Raji (cell line): Measurements from ENCODE around the gene ERLIN1.

ENCODE experiments used
- POLR2A ChIP-seq: IDR thresholded peaks from 2 replicates; pipeline ENCODE4 v1.6.1; 2011; ENCODE audit warnings: low read depth, low read length, control low read depth; ENCODE audit not compliant: insufficient read depth

The ERLIN1 gene

DNA sequence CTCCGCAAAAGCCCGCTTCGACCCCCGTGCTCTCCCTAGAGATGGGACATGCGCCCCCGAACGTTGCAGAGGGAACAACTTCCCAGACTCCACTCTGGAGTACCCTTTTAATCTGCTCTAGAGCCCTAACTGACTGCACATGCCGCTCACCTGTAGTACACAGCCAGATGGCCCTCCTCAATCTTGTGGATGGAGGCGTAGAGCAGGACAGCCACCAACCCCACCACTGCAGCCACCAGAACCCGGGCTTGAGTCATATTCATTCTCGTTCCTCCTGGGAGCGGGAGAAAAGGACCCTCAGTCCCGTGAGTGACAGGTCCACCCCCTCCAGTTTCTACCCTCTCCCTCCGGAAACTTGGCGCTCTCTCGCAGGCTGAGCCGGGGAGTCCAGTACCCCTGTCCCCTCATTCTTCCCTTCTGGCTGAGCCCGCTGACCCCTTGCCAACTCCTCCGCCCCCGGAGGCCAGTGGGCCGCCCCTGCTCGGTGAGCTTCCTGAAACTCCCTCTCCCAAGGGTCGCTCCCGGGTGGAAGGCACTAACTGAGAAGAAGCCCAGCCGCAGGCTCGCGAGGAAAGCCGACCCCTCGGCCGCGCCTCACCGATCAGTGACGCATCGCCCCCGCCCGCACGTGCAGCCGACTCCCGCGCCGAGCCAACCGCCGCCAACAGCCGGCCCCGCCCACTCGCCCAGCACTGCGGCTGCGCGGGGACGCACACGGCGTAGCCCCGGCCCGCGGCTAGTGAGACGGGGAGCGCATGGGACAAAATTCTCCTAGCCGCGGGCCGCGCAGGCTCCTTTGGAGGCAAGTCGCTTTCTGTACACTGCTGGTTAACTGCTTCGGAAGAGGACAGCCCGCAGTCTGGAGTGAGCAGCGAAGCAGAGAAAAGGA, at the start of gene ERLIN1:
TSS of gene ERLIN1 (minus strand) at position 666 of the 889 bp plus-strand sequence. CDS start at position 263, 403 bp downstream.
- peak; percentile 89 for TF ChIP-seq POLR2A

DNA sequence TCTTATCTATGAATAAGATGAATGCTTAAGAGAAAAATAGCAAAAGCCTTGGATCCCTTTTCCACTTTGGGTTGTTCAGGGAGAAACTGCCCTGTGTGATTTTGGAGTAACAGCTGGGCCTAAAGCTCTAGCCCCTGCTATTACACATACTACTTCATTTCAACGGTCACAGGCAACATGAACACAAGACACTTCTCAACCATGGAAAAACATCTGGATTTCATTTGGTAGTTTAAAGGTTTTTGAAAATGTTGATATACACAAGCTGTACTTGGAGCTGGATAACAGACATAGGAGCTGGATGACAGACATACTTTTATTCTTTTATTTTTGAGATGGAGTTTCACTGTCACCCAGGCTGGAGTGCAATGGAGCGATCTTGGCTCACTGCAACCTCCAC, 46.3 kb upstream of the ERLIN1 start:
- TF ChIP-seq POLR2A: no peak

DNA sequence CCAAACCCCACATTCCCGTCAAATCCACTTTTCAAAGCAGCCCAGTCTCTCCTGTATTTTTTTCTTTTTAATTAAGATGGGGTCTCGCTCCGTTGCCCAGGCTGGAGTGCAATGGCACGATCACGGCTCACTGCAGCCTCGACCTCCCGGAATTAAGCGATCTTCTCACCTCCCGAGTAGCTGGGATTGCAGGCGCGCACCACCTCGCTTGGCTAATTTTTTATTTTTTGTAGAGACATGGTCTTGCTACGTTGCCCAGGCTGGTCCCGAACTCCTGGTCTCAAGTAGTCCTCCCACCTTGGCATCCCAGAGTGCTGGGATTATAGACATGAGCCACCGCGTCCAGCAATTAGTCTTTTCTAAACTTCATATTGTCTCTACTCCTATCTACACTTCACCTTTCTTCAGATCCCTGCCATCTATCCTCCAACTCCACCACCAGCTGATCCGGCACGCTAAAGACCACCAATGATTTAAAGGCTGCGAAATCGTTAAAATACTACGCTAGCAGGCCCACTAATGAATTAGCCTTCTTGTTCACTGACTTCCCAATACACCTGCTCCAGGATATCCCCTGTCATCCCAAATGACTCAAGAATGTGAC, 44.1 kb upstream of the ERLIN1 start:
- no peak for TF ChIP-seq POLR2A

DNA sequence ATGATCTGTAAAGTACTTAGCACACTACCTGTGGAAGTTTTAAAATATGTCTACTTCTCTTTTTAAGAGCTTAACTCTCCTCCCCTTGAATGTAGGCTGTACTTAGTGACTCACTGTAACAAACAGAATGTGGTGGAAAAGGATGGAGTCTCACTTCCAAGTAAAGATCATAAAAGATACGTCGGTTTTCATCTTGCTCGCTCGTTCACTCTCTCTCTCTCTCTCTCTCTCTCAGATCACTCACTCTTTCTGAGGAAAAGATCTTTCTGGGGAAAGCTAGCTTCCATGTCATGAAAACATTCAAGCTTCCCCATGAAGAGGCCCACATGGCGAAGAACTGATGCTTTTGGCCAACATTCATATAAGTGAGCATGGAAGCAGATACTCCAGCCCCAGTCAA, 38.0 kb upstream of the ERLIN1 start:
- no peak for TF ChIP-seq POLR2A

DNA sequence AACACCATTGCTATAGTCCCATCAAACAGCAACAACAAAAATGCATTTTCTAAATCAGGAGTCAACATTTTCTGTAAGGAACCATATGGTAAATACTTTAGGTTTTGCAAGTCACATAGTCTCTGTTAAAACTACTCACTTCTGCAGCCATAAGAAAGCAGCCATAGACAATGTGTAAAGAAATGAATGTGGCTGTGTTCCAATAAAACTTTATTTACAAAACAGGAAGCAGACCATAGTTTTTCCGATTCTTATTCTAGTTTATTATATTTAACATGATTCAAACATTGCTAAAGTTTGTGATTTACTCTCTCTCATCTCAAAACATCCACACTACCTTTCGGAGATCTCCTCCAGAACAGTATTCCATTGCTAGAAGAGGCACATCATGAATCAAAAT, 36.7 kb upstream of the ERLIN1 start:
- TF ChIP-seq POLR2A: no peak

DNA sequence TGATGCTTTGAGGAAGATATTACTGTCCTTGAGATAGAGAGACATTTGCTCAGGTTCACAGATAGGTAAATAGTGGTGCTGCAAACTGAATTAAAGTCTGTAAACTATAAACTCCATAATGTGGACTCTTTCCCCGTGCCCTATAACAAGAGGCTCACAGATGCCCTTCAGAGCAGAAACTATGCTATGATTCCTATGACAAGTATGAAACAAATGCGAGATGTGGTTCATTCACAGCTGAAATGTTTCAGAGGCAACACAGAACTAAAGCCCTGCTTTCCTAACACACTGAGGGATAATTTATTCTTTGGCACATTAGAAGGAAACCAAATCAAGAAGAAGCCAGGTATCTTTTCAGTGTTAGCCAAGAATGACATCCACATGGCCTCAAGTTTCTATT, 30.2 kb upstream of the ERLIN1 start:
- no peak for TF ChIP-seq POLR2A

DNA sequence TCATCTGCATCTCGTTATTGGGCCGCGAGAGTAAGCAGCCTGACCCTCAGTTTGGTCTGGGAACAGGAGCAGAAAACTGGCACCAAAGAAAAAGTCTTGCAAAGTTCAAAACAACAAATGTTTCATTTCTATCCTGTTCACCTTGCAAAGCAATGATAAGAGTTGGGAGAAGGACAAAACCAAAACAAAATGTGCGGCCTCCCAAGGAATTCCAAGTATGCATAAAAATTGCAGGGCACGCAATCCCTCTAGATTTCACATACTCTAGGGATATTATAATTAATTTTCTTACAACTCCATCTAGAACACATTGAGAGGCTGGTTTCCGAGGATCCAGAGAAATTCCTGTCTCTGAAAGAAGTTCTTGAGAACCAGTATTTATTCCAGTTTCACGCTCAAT, 23.5 kb upstream of the ERLIN1 start:
- no peak for TF ChIP-seq POLR2A

DNA sequence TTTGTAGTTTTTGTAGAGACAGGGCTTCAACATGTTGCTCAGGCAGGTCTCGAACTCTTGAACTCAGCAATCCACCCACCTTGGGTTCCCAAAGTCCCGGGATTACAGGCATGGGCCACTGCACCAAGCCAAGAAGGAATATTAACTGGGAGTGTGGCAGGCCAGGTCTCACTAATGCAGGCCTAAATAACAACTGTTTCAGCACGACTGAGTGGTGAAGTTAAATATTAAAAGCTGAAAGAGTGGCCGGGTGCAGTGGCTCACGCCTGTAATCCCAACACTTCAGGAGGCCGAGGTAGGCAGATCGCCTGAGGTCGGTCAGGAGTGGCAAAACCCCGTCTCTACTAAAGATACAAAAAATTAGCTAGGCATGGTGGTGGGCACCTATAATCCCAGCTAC, 22.4 kb upstream of the ERLIN1 start:
- TF ChIP-seq POLR2A: no peak

DNA sequence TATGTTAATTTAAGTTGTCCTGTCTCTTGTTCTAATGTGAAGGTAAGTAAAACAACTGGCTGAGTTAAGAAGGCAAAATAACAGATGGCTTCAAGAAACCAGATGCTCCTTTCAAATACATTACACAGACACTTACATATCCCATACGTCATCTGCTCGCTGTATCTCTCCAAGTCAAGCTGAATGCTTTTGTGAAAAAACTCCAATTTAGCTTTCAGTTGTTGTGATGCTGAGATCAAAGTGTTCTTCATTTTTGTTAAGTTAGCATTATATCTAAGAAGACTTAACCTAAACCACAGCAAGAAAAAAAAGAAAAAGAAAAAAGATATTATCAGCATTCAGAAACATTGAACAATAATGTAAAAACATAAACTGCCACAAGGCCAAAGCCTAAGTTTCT, 18.5 kb upstream of the ERLIN1 start:
- no peak for TF ChIP-seq POLR2A

DNA sequence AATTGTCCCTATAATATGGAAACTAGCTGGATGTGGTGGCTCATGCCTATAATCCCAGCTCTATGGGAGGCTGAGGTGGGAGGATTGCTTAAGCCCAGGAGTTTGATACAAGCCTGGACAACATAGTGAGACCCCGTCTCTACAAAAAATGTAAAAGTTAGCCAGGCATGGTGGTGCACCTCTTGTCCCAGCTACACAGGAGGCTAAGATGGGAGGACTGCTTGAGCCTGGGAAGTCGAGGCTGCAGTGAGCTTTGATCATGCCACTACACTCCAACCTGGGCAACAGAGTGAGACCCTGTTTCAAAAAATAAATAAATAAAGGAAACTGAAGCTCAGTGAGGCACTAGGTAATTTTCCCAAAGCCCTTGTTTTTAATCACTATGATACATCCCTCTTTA, 15.7 kb upstream of the ERLIN1 start:
- TF ChIP-seq POLR2A: no peak

DNA sequence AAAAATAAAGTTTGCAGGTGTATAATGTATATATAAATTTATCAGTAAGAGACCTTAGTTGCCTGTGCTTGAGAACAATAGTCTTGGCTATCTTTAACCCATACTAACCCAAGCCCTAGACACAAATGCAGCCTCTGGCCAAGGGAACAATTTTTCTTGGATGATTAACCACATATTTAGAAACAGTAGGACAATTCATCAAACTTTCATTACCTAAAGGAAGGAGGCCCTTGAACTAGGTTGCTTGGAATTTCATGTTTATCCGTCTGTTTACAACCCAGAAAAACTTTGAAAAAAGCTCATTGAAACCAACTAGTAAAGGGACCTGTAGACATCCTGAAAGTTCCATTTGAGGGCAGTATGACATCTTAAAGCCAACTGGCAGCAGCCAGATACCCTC, 8.9 kb upstream of the ERLIN1 start:
- TF ChIP-seq POLR2A: no peak

DNA sequence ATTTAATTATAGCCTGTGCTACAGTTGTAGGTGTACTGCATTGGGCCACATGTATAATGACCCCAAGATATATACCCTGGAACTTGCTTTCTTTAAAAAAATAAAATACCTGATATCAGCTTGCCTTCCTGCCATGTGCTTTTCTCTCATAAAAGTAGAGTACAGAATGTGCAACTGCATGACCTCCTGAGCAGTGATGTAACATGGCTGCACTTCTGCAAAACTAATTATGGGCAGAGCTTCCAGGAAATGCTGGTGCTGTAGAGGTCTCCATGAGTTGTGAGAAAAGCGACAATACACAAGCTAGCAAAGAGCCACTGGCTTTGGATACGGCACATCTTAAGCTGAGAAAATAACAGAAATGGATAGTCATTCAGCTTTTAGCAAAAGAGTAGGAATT, 6.5 kb upstream of the ERLIN1 start:
- TF ChIP-seq POLR2A: no peak

DNA sequence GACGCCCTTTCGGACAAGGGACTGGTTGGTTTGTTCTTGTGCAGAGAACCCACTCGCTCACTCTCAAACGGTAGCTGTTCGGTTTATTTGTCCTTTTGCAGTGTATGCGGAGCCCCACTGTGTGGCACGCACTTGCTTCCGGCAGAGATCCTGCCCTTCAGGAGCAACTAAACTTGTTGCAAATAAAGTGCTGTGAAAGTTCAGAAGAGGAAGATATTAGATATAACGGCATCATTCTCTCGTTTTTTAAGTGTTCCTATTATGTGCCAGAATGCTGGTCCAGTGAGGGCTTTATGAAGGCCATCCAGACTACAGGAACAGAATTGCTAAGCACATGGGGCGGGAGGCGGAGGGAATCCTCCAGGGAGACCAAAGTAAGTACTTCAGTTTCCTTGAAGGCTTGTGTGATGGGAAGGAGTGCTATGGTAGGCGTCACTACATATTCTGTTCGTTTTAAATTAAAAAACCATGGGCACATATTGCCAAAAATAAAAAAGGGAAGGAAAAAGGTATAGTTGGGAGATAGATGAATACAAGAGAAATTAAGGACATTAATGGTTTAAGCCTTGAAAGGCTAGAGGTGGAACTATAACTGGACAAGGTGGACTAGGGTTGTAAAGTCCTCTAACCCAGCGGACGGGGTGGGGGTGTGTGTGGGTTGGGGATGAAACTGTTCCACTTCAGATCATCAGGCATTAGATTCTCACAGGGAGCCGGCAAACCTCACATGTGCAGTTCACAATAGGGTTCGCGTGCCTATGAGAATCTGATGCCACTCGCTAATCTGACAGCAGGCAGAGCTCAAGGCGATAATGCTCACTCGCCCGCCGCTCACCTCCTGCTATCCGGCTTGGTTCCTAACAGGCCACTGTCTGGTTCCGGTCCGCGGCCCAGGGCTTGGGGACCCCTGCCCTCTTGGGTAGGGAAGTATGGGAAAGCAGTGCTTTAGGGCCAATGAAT, 704 bp upstream of the ERLIN1 start:
- no peak for TF ChIP-seq POLR2A

DNA sequence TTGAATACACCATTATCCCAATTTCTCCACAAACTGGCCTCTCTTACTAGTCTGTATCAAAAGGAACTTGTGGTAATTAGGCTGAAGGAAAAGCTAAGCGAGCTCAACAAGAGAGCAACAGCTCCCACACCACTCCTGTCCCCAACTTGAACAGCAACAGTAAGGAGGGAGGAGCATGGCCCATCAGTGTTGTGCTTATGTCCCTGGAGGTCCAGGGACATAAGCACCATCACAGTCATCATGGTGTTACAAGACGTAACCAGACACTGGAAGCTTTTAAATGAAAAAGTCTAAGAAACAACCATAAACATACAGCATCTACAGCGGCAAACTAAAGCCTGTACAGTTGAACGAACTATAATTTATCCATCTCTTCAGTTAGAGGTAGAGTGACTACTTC, 989 bp downstream of the ERLIN1 start:
- TF ChIP-seq POLR2A: no peak

DNA sequence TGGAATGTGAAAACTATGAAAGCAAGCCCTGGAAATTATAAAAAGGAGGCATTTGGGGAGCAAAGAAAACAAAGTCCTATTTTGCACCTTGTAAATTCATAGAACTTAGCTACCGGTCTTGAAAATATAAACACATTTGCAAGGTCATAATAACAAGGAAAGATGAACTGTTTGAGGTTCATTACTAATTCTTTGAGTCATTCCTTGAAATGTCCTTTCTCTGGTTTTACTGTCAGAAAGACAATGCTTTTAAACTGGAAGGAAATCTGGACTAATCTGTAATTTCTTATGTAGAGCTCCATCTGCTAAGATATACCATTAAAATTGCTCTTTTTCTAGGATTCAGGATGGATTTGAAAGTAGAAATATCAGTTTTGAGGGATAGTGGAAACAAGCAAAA, 1.4 kb downstream of the ERLIN1 start:
- no peak for TF ChIP-seq POLR2A
